HUDEP-2 (cell line): ENCODE results near the gene RNLS.

ENCODE experiments used
- DNase-seq, 76 experiments: peaks; one replicate each; lab custom pipeline; 2025; ENCODE audit not compliant: unreplicated experiment in 76 of 76; lab: John Stamatoyannopoulos, UW

Gene RNLS

DNA sequence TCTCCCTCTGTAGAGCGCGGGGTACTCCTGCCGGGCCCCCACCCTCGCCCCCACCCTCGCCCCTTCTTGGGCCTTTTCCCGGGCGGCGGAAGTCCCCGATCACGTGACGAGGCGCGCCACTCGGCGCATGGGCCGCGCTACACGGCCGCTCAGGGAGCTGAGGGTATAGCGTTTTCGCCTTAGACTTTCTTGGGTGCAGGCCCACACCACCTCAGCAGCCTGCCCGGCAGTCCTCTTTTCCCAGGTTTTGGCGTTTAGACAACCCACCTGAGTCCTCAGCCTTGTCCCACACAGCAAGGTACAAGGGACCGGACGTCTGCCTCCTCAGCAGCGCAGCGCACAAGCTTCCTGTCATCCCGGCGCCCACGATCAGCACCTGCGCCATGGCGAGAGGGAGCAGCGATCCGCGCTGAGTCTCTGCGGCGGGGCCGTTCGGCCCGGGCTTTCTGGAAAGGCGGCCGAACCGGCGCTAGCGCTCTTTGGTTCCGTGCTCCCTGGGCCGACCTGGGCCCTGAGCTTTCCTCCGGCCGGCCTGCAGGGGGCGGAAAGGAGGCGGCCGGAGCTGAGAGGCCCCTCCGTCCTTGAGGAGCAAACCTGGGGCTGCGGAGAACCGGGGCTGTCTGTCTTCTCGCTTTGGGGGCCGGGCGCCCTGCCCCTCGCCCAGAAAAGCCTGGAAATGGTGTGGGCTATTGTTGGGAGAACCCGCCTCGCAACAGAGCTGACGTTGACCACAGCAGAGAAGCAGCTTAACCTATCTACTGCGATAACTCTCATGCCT is at the start of gene RNLS:
Gene RNLS (minus strand): TSS at position 513 of the 778 bp plus-strand sequence.
- DNase-seq = peak in 27 of 76 experiments; percentile 1 to 50 (median 17)

DNA sequence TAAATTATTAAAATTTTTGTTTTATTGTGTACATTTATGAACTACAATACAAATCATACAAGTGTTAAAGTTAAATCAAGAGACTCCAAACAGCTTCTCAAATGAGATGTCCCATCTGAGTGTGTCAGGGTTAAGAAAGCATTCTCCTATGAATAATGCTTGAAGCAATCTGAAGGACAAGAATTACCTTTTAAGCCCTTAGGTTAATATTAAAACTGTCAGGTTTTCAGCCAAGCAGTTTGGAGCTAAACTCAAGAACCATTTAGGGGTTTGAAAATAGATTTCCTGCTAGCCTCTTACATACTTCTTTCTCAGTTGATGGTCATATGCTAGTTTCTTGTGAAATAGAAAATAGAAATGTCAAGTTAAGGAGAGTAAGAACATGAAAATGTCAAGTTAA is 41.7 kb upstream of the RNLS start:
- no peak for DNase-seq

- no peak for DNase-seq
Observed at GRCh38 chr10:88623835-88624234, 40.7 kb upstream of the RNLS start.

GRCh38 chr10:88620441-88620840 is 37.3 kb upstream of the RNLS start:
- no peak for DNase-seq

DNA sequence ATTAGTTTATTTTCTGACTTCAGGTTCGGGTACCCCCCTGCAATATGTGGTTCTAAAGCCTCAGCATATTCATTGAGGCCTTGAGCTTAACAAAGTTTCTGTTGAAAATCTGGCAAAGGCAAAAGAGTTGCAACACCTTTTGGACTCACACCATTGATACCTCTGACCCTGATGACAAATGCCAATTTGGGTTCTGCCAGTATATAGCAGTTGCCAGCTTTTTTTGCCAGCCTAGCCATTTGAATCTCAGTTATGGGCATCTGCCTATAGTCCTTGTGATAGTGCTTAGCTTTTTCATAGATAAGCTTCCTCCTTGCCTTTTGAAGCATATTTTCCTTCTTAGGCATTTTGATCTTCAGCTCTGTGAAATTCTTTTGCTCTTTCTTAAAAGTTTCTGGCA is 35.4 kb upstream of the RNLS start:
- no peak for DNase-seq

DNA sequence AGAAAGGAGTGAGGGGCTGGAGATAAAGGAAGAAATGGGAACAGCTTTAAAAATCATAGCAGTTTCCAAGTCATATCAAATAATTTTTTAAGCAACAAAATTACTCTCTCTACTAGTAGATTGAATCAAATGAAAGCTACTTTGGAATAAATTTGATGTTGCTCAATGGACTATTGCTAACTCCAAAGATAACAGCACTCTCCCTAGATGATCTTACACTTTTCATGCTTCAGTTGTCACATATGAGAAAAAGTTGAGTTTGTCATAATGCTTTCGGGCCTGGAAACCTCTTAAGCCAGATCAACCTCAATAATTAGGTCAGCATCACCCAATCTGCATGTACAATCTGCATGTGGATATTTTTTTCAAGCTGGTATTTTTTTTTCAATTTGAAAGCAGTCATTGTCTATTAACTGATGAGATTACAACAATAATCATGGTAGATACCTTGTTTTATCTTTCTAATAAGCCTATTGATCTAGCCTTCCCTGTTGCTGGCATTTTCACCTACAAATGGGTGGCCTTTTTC is 34.7 kb upstream of the RNLS start:
- DNase-seq = no peak

DNA sequence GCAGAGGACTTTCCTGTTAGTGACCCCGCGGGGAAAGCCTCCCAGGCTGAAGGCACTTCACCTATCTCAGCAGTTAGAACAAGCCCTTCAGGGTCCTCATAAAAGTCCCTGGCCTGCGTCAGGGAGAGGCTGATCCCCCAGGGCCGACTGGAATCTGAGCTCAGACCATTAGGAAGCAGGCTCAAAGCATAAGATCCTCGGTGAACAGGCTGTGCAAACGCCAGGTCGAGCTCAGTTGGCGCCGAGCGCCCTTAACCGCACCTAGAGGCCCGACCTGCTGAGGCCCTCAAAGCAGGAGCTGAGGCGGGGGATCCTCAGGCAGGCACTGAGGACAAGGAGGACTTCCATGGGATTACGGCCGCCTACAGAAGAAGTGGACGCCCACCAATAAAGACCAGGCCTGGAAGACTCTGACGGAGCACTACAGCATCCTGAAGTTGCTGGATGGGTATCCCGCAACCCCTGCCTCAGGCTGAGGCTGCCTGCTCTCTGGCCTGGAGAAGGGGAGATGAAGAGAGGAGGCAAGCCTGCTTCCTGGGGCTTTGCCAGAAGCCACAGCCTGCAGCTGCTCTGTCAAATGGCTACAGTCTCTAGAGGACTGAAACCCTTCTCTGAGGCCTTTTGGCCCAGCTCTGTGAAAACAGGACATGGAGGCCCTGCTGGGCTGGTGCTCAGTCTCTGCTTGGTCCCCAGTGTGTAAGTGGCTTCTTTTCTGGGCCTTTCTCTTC is 33.3 kb upstream of the RNLS start:
- DNase-seq = no peak

- no peak for DNase-seq
Observed at GRCh38 chr10:88608780-88609179, 25.7 kb upstream of the RNLS start.

GRCh38 chr10:88608052-88608732 is 25.1 kb upstream of the RNLS start:
- no peak for DNase-seq

GRCh38 chr10:88598055-88598454 is 14.9 kb upstream of the RNLS start:
- no peak for DNase-seq

DNA sequence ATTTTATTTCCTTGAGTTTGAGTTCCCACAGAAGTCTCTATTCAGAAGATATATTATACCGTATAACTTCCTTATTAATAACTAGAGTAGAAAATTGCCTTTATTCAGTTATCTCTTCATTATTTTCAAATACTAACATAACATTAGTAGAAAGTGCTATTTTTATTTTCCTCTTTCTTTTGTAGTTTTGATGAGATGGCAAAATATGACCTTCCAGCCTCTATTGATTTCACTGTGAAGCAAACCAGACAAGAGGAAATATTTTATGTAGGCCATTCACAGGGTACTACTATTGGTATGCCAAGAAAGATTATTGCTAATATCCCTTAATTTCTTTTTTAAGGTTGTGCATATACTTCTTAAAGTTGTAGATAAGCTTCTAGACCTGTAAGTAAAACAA is 11.4 kb upstream of the RNLS start:
- no peak for DNase-seq

DNA sequence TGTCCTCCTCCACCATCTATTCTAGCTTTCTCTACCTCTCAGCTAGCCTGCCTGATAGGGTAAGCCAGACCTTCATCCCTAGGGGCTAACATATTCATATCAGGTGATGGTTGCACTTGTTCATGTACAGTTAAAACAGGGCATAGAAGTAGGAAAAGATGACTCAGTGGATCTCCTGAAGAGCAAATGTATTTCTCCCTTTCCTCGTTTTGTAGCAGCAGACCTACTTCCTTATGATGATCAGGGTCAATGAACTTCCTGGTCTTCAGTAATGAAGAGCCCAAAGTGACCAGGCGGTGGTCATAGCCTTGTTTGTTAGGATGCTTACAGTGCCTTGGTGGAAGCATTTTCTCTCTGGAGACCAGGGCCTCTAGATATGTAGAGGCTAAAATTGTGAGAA is 9.8 kb upstream of the RNLS start:
- no peak for DNase-seq

GRCh38 chr10:88592381-88592780 is 9.3 kb upstream of the RNLS start:
- no peak for DNase-seq

DNA sequence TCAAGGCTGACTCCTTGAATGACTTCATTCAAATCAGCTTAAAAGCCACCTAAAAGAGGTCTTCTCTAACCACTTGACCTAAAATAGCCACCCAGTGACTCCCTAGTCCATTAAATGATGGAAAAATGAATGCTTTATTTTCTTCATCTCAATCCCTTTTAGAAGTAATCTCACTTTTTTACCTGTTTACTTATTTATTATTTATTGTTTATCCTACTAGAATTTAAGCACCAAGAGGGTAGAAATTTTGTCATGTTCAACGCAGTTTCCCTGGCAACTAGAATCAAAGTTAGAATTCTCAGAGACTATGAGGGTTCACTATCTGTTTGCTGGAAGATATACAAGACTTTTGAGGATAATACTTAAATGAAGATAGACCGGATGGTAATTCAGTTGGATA is 3.3 kb upstream of the RNLS start, which contains the start of gene LIPJ:
Gene LIPJ (plus strand): TSS at position 301 of the 400 bp plus-strand sequence. CDS start 3,926 bp downstream, outside the sequence.
- DNase-seq = no peak

DNA sequence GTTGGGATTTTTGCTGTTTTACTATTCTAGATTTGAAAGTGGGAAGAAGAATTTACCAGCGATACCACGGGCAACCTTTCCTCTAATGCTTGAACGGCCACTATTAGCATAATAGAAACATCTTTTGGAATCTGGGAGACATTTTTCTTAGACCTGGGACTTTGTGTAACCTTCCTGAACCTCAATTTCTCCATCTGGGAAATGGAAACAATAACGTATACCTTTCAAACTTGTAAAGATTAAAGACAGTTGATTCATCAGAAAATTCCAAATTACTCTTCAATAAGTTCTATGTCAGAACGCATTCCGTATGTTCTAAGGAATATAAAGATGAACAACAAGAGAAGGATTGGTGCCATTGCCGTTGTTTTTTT is 453 bp upstream of the RNLS start:
- no peak for DNase-seq

DNA sequence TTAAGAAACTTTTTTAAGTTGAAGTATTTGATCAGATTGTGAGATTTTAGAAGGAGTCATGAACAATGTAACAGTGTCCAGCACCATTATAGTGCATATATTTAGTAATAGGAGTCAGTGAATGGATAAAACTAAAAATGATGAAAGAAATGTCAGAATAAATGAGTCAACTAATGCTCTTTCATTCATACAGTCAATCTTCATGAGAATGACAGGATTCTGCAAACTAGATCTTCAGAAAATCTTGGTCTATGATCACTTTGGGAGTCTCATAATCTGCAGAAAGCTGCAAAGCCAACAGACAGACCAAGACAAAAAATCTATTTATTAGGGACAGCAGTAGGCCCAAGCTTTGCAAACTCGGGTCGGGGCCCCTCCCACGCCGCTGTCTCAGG is 710 bp downstream of the RNLS start:
- no peak for DNase-seq

DNA sequence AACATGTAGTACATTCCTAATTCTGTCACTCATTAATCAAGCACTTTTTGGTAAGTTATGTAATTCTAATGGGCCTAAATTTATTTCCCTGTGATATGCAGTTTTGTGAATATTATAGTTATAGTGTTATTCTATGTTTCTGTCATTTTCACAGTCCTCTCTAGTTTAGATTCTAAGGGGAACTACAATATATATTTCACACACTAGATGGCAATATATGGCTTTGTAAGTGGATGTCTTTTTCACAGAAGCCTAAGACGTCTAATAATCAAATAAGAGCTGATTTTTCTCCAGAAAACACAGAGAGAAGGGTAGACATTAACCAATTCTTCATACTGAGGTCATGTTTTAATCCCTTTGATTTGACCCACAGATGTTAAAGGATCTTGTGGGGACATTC is 18.0 kb downstream of the RNLS start:
- peak in 2 of 76 experiments; percentile 6 to 7 for DNase-seq

- no peak for DNase-seq
Observed at GRCh38 chr10:88562152-88562551, 21.0 kb downstream of the RNLS start.

- no peak for DNase-seq
Observed at GRCh38 chr10:88557658-88558057, 25.5 kb downstream of the RNLS start.

DNA sequence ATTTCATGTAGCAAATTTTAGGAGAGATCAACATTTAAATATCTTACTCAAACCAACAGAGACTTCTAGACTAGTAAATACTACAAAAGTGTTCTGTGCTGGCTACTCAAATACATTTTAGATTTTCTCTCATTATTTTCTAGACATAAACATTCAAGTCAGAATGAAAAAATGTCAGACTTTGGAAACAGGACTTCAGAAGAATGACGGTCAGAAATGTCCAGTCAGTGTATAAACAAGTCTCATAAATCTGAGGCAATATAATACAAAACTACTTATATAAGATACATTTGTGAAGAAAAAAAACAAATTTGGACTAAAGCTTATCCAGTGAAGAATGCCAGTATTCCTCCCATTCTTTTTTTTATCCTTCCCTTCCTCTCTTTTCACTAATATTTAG is 25.9 kb downstream of the RNLS start:
- no peak for DNase-seq

- no peak for DNase-seq
Observed at GRCh38 chr10:88555190-88555908, 27.8 kb downstream of the RNLS start.
